ENCODE data around the gene OR4B1. TPM values are rescaled to one million over a fixed set of nuclear protein-coding genes. Genes with fewer than 3 reads are reported as not detected.

OR4B1 gene
- total RNA-seq, result not detected
- long read RNA-seq, result 0 reads

GRCh38 chr11:48216510-48216909 lies at the start of gene OR4B1:
Gene OR4B1, plus strand, starts transcription at chr11:48216810. Its CDS starts 0 bp downstream, at chr11:48216810.
- no peak within 1 kb of the TSS for H3K27ac ChIP-seq
- no peaks in the 10 kb centered on the region for H3K27me3 ChIP-seq
- no peak for DNase-seq
- TF ChIP-seq CTCF (IDR thresholded peaks at IDR 0.05), result no peak
- ATAC-seq, result no peak
- intact Hi-C loops (cut with DNase I), result no loop called here
- no peaks in the 10 kb centered on the region for H3K9me3 ChIP-seq
- H3K4me1 ChIP-seq, result no peaks in the 10 kb centered on the region
- no peaks in the 10 kb centered on the region for H3K36me3 ChIP-seq
- no peak within 1 kb of the TSS for H3K4me3 ChIP-seq

GRCh38 chr11:48167380-48167779 lies 49.2 kb upstream of the OR4B1 start:
- Histone ChIP-seq H3K36me3 (peaks cover 41% of the 10 kb centered on the region), H3K9me3 (no peaks in the 10 kb centered on the region), H3K27me3 (no peaks in the 10 kb centered on the region), H3K4me3 (no peak overlapping the region), H3K27ac (no peak overlapping the region), H3K4me1 (peaks cover 22% of the 10 kb centered on the region)
- DNase-seq (no peak), ATAC-seq (no peak)
- intact Hi-C loops (cut with DNase I), result no loop called here
- TF ChIP-seq CTCF (IDR thresholded peaks at IDR 0.05), result no peak

- TF ChIP-seq CTCF (IDR thresholded peaks at IDR 0.05), result no peak
- Histone ChIP-seq H3K36me3 (peaks cover 28% of the 10 kb centered on the region), H3K27ac (no peak overlapping the region), H3K27me3 (no peaks in the 10 kb centered on the region), H3K4me3 (no peak overlapping the region), H3K9me3 (no peaks in the 10 kb centered on the region), H3K4me1 (peaks cover 22% of the 10 kb centered on the region)
- no peak for ATAC-seq
- DNase-seq, result no peak
- intact Hi-C loops (cut with DNase I), result no loop called here
These were observed 47.8 kb upstream of the OR4B1 start for GRCh38 chr11:48168815-48169214.

GRCh38 chr11:48169259-48169658 lies 47.4 kb upstream of the OR4B1 start:
- Histone ChIP-seq H3K4me3 (no peak overlapping the region), H3K27me3 (no peaks in the 10 kb centered on the region), H3K27ac (no peak overlapping the region), H3K36me3 (peaks cover 24% of the 10 kb centered on the region), H3K9me3 (no peaks in the 10 kb centered on the region), H3K4me1 (peaks cover 22% of the 10 kb centered on the region)
- intact Hi-C loops (cut with DNase I), result no loop called here
- TF ChIP-seq CTCF (IDR thresholded peaks at IDR 0.05), result no peak
- DNase-seq, result no peak
- no peak for ATAC-seq

- TF ChIP-seq CTCF (IDR thresholded peaks at IDR 0.05), result no peak
- Histone ChIP-seq H3K4me3 (no peak overlapping the region), H3K9me3 (no peaks in the 10 kb centered on the region), H3K27me3 (no peaks in the 10 kb centered on the region), H3K36me3 (peaks cover 20% of the 10 kb centered on the region), H3K4me1 (peaks cover 22% of the 10 kb centered on the region), H3K27ac (no peak overlapping the region)
- intact Hi-C loops (cut with DNase I), result no loop called here
- DNase-seq (no peak), ATAC-seq (no peak)
These were observed 46.9 kb upstream of the OR4B1 start for GRCh38 chr11:48169717-48170116.
